HG03354 (cell line): Measurements from ENCODE around the gene UBL4A.
"Not testable (repeated sequence)": the region's sequence is repeated elsewhere in the genome, so short reads cannot be mapped to it uniquely, and the experiment has no call there.

ENCODE experiments used
- ATAC-seq: cut with Tn5 transposase; IDR thresholded peaks from one replicate; pipeline ENCODE4 v1.9.1; 2021; ENCODE audit warnings: mild to moderate bottlenecking; ENCODE audit not compliant: unreplicated experiment, poor library complexity, severe bottlenecking

Gene UBL4A

DNA sequence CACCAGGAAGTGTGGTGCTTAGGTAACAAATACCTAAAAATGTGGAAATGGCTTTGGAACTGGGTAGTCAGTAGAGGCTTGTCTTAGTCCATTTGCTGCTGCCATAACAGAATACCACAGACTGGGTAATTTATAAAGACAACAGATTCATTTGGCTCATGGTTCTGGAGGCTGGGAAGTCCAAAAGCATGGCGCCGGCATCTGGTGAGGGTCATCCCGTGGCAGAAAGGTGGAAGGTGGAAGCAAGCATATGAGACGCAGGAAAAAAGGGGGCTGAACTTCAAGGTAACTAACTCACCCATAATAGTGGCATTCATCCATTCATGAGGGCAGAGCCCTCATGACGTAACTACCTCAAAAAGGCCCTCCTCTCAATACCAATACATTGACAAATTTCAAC is 23.0 kb upstream of the UBL4A start:
- no peak for ATAC-seq

DNA sequence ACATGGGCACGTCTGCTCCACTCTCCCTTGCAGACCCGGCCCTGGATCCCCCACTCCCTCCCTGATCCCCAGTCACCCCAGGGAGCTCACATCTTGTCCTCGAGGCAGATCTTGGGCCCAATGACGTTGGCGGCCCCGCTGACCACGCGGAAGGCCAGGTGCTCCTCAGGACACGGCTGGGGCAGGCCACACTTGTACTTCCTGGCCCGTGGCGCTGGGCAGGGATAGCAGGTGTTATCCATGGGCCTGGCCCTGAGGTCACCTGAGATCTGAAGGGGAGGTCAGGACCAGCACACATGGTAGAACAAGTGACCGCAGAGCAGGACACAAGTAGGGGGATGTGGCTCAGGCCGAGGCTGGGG is 21.9 kb upstream of the UBL4A start:
- ATAC-seq, result no peak

DNA sequence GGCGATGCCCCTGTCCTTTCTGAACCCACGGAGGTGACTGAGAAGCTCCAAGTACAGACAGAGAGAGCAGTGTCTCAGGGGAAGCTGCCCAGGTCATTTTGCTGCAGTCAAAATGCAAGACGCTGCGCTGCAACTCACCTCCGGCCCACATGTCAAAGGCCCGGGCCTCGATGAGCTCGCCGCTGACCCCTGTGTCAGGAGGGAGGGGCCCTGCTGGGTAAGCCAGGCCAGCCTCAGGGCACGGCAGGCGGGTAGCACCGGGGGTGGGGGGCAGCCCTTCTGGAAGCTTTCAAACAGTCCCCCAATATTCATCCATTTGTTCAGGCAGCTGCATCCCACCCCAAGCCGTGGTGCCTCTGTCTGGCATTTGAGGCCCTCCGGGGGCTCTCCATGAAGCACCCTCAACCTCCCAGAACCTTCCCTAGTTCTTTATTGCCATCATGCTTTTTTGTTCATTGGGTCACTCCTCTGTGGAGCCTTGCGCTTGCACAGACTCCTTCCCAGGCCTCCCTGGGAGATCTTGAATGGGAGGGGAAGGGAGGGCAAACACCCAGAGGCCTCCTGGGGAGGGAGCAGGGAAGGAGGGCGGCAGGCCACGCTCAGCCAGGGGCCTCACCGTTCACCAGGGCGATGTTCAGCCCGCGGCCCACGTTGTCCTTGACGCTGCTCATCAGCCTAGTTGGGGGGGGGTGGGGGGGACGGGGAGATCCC is 21.4 kb upstream of the UBL4A start:
- ATAC-seq, result no peak

DNA sequence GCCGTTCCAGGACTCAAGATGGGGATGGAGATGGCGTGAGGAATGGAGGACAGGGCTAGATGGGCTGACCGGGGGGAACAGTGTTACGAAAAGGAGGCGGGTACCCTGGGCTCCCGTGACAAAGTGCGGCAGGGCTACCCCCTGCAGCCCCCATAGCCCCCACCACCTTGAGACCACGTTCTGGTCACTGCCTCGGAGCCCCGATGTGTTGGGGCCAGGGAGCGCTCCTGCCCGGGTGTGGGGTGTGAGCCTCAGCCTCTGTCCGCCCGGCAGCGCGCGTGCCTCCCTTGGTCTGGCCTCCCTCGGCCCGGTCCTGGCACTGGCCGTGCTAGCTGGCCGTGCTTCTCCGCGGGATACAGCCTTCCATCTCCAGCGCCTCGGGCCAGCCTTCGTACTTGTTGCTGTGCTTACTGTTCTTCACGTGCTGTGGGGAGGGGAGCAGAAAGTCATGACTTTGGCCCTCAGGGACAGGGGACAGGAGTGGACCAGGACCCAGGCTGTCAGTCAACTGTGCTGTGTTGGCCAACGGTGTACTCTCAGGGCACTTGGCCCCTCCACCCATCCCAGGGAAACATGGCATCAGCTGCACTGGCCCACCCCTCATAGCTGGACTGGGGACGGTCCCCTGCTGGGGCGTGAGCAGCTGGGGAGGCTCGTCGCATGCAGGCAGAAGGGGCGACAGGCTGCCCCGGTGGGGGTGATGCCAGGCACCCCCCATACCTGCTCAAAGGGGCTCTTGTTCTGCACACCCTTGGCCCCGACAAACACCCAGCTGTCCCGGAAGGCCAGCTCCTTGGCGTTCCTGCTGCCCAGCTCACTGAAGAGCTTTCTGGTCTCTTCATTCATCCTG is 20.3 kb upstream of the UBL4A start:
- no peak for ATAC-seq

DNA sequence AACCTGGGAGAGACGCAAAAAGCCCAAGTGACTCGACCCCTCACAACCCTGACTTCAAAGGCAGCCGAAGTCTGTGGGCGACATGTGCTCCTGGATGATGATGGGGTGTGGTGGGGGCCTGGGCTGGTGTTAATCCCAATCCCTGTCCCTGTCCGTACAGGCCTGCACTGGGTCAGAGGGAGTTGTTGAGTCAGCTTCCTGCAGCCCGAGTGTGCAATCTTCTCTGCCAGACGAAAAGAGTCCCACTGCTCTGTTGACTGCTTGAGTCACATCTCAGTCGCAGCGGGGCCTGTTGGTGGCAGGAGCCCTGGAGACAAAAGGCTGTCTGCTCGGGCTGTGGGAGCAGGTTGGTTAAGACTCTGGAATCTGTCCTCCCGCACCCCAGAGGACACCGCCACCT is 19.3 kb upstream of the UBL4A start:
- no peak for ATAC-seq

DNA sequence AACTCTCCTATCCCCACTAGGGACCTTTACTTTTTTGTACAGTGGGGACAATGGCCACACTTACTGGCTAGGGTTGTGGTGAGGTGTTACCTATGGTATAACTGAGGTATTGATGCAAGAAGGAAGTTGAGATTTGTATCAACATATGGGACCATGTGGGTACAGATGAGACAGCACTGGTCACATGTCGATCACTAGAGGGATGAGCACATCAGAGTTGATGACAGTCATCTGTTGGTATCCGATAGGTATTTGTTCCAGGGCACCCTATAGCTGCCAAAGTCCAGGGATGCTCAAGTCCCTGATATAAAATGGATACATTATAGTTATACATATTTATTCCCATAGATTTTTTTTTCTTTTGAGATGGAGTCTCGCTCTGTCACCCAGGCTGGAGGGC is 16.6 kb upstream of the UBL4A start:
- ATAC-seq, result no peak

DNA sequence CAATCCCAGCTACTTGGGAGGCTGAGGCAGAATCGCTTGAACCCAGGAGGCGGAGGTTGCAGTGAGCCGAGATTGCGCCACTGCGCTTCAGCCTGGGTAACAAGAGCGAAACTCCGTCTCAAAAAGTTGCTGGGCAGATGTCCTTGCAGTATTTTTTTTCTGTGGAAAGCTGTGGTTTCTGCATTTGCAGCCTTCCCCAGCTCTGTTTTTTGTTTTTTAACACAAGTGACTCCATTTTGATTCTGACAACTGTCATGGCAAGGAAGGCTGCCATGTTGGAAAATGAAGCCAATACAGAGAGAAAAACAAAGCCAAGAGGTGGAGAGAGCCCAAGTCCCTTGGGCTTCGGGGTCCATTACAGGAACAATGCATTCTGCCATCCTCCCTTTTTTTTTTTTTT is 15.7 kb upstream of the UBL4A start:
- ATAC-seq, result no peak

DNA sequence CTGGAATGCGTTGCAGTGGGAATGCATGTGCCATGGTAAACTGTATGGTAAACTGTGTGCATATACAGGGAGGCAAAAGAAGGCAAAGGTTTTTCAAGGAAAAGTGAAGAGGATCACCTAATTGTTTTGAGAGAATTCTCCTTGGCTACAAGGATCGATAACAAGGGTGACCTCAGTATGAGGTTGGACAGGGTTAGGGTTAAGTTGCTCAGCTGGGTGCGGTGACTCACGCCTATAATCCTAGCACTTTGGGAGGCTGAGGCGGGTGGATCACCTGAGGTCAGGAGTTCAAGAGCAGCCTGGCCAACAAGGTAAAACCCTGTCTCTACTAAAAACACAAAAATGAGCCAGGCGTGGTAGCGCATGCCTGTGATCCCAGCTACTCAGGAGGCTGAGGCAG is 15.0 kb upstream of the UBL4A start:
- ATAC-seq, result not testable (repeated sequence)

DNA sequence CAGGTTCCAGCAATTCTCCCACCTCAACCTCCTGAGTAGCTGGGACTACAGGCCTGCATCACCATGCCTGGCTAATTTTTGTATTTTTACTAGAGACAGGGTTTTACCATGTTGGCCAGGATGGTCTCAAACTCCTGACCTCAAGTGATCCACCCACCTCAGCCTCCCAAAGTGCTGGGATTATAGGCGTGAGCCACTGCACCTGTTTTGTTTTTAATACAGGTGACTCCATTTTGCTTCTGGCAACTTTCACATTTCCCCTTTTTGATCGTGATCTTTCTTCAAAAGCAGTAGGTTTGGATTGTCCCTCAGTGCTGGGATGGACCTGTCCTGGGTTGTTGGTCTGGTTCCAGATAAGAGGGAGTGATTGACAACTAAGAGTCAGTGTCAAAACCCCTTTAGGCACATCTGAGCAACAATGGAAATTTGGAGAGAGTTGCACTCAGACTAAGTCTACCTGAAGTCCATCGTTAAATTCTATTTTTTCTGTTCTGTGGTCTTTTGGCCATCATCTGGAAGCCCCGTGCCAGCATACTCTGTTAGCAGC is 10.2 kb upstream of the UBL4A start:
- ATAC-seq, result not testable (repeated sequence)

DNA sequence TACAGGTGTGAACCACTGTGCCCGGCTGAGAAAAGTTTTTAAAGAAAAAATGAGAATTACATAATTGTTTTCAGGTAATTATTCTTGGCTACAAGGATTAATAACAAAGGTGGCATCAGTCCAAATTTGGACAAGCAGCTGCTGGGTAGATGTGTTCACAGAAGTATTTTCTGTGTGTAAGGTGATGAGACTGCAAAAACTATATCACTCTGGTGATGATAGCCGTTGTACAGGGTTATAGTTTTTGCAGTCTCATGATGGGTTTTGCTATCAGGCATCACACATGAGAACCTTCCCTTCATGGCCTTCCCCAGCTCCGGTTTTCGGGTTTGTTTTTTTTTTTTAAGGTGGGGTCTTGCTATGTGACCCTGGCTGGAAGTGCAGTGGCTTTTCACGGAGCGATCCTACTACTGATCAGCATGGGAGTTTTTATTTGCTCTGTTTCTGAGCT is 9.1 kb upstream of the UBL4A start:
- ATAC-seq, result no peak

DNA sequence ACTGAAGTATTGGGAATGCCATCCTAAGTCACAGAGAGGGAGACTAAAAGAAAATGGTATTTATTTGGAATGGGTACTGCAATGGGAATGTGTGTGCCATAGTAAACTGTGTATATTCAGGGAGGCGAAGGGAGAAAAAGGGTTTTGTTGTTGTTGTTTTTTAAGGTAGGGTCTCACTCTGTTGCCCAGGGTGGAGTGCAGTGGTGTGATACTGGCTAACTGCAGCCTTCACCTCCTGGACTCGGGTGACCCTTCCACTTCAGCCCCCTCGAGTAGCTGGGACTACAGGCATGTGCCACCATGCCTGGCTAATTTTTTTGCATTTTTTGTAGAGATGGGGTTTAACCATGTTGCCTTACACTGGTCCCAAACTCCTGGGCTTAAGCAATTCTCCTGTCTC is 8.3 kb upstream of the UBL4A start:
- no peak for ATAC-seq

DNA sequence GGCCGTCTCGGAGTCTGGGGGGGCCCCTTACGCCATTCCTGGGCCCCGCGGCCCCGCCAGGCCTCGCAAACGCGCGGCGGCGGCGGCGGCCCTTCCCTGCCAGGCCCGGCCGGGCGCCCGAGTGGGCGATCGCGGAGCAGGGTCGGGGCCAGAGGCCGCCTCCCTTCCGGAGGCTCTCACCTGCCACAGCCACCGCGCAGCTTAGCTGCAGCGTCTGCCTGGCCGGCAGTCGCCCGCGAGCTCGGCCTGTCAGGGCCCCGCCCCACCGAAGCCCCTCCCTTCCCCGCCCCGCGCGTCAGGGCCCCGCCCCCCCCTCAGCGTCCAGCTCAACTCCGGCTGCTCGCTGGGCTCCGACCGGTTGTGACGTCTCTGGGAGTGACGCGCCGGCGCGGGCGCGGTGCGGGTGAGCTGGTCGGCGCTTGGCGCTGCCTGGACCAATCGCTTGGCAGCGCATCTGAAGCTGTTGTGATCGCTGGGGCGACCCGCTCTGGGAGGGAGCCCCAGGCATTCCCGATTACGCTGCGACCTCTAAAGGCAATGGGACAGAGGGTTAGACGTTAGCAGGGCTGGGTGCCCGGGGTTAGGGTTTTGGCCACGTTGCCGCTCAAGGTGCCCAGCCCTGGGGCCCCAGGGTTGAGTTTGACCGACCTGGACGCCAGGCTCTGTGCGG is 4.1 kb upstream of the UBL4A start, which contains the start of gene SLC10A3:
Gene SLC10A3, minus strand, starts transcription at position 216 of the 670 bp plus-strand sequence. CDS start 1,689 bp downstream, outside the sequence.
- peak; percentile 81 for ATAC-seq

DNA sequence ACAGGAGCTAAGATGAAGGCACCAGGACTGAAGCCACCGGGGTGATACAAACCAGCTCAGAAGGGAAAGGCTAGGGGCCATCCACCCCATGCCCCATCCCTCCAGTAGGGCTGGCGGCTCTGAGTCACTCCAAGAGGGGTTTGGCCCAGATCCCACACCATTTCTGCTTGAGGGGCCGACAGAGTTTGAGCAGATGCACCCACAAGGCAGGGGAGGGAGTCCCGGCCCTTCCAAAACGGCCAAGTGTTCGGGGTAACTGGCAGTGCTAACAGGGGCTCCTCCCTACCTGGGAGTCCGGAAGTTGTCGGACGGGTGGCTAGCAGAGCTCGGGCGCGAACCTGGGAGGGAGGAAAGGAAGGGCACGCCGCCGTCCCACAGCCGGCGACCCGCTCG is 3.6 kb upstream of the UBL4A start:
- peak; percentile 26 for ATAC-seq

DNA sequence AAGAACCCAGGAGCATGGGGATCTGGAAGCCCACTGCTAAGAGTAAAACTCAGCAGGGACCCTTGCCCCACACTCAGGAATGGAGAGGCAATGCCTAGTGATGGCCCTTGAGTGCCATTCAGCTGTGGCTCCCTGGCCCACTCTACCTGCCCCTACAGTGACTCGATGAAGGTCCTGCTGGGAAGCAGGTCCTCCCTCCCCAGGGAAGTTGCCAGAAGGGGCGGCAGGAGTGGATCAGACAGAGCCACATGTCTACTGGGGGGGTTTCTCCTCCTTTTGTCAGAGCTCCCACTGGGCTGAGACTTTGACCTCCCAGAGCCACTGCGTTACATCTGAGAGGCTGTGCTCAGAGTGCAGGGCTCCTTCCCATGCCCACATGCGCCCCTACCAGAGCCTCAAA is 2.8 kb upstream of the UBL4A start:
- ATAC-seq, result no peak

DNA sequence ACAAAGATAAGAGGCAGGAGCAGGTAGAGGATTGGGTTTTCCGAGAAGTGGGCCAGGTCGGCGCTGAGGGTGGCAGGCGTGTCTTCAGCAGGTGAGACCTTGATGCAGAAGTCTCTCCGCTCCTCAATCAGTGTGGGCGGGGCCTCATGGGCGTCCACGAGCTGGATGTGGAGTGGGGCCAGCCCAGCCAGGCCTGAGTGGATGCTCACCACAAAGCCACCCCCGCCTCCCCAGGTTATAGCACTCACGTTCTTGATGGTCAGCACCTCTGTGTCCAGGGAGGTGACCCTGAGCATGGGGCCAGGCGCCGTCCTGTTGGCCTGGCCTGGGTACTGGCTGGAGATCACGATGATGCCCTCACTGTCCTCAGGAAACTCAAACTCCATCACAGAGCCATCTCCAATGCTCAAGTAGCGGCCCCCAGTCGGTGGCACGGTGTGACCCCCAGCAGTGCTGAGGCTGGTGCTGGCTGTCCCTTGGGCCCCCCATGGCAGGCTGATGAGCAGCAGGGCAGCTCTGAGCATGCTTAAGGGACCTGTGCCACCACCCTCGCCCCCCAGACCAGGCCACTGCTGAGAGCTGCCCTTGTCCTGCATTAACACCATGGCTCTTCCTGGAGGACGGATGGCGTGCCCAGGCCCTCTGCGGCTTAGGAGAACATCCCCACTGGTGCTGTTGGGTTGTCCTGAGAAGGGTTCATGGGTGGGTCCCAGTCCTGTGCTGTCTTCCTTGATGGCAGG is 2.1 kb upstream of the UBL4A start:
- ATAC-seq, result no peak

DNA sequence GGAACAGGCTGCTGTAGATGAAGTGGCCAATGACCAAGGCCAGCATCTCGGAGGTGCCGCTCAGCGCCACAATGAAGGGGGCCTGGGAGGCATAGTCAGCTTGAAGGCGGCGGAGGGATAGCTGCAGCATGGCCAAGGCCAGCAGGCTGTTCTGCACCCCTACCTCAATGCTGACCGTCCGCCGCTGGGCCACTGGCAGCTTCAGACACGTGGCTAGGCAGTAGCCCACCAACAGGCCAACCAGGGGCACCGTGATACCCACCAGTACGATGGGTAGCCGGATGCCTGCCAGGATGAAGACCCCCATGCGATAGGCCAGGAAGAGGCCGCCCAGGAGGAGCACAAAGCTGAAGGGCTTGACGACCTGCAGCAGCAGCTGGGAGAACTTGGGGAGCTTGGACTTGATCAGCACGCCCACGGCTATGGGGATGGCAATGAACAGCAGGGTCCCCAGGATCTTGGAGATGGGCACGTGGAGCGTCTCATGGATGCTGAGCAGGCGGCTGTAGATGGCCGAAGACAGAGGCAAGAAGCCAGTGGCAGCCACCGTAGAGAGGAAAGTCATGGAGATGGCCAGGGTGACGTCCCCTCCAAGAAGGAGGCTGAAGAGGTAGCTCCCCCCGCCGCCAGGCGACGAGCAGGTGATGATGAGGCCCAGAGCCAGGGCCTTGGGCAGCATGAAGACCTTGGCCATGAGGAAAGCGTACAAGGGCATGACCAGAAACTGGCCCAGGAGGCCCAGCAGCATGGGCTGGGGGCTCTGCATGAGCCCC is 1.3 kb upstream of the UBL4A start:
- ATAC-seq, result no peak

DNA sequence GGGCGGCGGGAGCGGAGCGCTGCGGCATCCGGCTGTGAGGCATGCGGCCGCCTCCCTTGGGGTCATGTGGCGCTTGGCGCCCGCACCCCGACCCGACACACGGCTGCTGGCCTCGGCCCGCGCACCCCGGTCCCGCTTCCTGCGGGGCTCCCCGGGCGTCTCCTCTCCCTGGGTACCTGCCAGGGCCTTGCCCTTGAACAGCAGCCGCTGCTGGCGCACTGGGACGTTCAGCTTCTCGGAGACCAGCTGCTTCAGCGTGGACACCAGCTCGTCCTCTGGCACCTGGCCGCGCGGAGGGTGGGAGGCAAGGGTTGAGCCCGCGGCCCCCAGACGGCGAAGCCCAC is 391 bp downstream of the UBL4A start:
- no peak for ATAC-seq

DNA sequence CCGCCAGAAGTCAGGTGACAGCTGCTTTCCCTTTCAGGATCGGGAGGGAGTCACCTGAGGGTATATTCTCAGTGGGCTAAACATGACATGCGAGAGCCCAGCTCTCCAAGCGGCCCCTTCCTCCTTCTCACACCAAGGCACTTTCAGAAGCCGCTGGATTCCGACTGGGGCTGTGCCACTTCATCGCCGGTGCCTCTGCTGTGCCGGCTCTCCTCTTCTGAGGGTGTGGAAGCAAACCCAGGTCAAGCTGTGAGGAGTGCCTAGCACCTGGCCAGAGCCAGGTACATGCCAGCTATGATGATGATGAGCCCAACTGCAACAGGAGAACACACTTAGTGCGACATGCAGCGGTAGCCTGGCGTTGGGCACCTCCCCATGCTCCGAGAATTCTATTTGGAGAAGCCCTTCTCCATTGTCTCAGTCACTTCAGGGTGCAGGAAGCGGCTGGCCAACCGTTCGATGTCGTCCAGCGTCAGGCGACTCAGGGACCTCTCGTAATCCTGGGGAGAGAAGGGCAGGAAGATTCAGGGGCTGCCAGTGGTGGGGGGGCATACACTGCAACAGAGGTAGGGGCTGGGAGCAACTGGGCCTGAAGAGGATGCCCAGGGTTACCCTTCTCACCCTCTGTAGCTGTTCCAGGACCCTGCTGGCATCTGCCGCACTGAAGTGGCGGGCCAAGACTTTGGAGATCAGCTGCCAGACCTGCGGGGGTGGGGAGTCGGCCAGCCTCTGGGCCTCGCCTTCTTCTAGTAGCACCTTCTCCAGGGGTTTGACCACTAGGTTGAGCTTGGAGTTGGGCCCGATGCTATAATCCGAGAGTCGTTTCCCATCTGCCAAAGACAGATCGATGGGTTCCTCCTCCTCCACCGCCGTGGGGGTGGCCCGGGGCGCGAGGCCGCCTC is 1.0 kb downstream of the UBL4A start:
- ATAC-seq, result no peak
